Trophoblast cell (in vitro differentiated cells and primary cell): Measurements from ENCODE around the gene WDR77.

Experiments
- DNase-seq, 2 donors: peaks; one replicate each; pipeline ENCODE4 v3.0.0-alpha.2; 2016
- H2AFZ ChIP-seq: 2 replicates; pipeline ENCODE4 v1.6.1; 2013; ENCODE audit warnings: low read length, moderate library complexity, mild to moderate bottlenecking; ENCODE audit not compliant: insufficient read depth, poor library complexity
- H2AK5ac ChIP-seq: 2 replicates; pipeline ENCODE4 v1.6.1; 2013; ENCODE audit warnings: mild to moderate bottlenecking, low read length
- H2BK120ac ChIP-seq: 2 replicates; pipeline ENCODE4 v1.6.1; 2013; ENCODE audit warnings: low read length, mild to moderate bottlenecking, moderate library complexity; ENCODE audit not compliant: insufficient read depth, poor library complexity
- H2BK12ac ChIP-seq: 2 replicates; pipeline ENCODE4 v1.6.1; 2013; ENCODE audit warnings: mild to moderate bottlenecking, low read length, moderate library complexity
- H2BK5ac ChIP-seq: 2 replicates; pipeline ENCODE4 v1.6.1; 2013; ENCODE audit warnings: low read length, low read depth, moderate library complexity, mild to moderate bottlenecking; ENCODE audit not compliant: poor library complexity
- H3K14ac ChIP-seq: 2 replicates; pipeline ENCODE4 v1.6.1; 2013; ENCODE audit warnings: mild to moderate bottlenecking, low read length
- H3K18ac ChIP-seq: 2 replicates; pipeline ENCODE4 v1.6.1; 2013; ENCODE audit warnings: mild to moderate bottlenecking, low read length
- H3K23ac ChIP-seq: 2 replicates; pipeline ENCODE4 v1.6.1; 2013; ENCODE audit warnings: low read length
- H3K27ac ChIP-seq: 2 replicates; pipeline ENCODE4 v1.5.1; 2013; ENCODE audit warnings: low read depth, mild to moderate bottlenecking, inconsistent platforms, low read length, moderate library complexity
- H3K27me3 ChIP-seq: 2 replicates; pipeline ENCODE4 v1.6.1; 2013; ENCODE audit warnings: inconsistent platforms, mild to moderate bottlenecking, low read length, moderate library complexity; ENCODE audit not compliant: insufficient read depth
- H3K36me3 ChIP-seq, 2 experiments: 1 replicate in 1 of 2; 2 replicates in 1 of 2; pipeline ENCODE4 v1.6.1; 2013; ENCODE audit warnings: low read length in 2 of 2, mild to moderate bottlenecking in 2 of 2, moderate library complexity in 1 of 2; ENCODE audit not compliant: insufficient read depth in 2 of 2, control insufficient read depth in 1 of 2
- H3K4ac ChIP-seq: 2 replicates; pipeline ENCODE4 v1.6.1; 2013; ENCODE audit warnings: low read depth, mild to moderate bottlenecking, low read length, moderate library complexity
- H3K4me1 ChIP-seq, 2 experiments: 1 replicate in 1 of 2; 2 replicates in 1 of 2; pipeline ENCODE4 v1.6.1; 2013; ENCODE audit warnings: low read length in 2 of 2, mild to moderate bottlenecking in 2 of 2, moderate library complexity in 1 of 2; ENCODE audit not compliant: insufficient read depth in 2 of 2, control insufficient read depth in 1 of 2
- H3K4me2 ChIP-seq: 2 replicates; pipeline ENCODE4 v1.6.1; 2013; ENCODE audit warnings: inconsistent platforms, mild to moderate bottlenecking, low read length, moderate library complexity
- H3K4me3 ChIP-seq: 2 replicates; pipeline ENCODE4 v1.5.1; 2013; ENCODE audit warnings: mild to moderate bottlenecking, low read depth, low read length, inconsistent platforms
- H3K79me1 ChIP-seq: one replicate; pipeline ENCODE4 v1.6.1; 2013; ENCODE audit warnings: low read length
- H3K79me2 ChIP-seq: 2 replicates; pipeline ENCODE4 v1.6.1; 2013; ENCODE audit warnings: low read length, mild to moderate bottlenecking; ENCODE audit not compliant: control insufficient read depth, insufficient read depth, poor library complexity
- H3K9ac ChIP-seq: 2 replicates; pipeline ENCODE4 v1.6.1; 2013; ENCODE audit warnings: mild to moderate bottlenecking, low read length
- H3K9me3 ChIP-seq: 2 replicates; pipeline ENCODE4 v1.6.1; 2013; ENCODE audit warnings: low read depth, mild to moderate bottlenecking, control low read depth, inconsistent platforms, low read length; ENCODE audit not compliant: insufficient read depth
- H4K12ac ChIP-seq: 2 replicates; pipeline ENCODE4 v1.6.1; 2013; ENCODE audit warnings: low read depth, mild to moderate bottlenecking, low read length, moderate library complexity
- H4K8ac ChIP-seq: 2 replicates; pipeline ENCODE4 v1.6.1; 2013; ENCODE audit warnings: low read depth, mild to moderate bottlenecking, low read length, moderate library complexity
- H4K91ac ChIP-seq: one replicate; pipeline ENCODE4 v1.6.1; 2013; ENCODE audit warnings: low read depth, mild to moderate bottlenecking, low read length, moderate library complexity
- WGBS: extraction: QIAGEN DNeasy Blood & Tissue Kit; methylation state at CpG from one replicate; pipeline ENCODE4 v1.1.7; 2013; ENCODE audit warnings: missing lambda C conversion rate; ENCODE audit not compliant: insufficient read length, insufficient coverage; ENCODE audit errors: extremely low coverage; 5-methylcytosine and 5-hydroxymethylcytosine counted together

The WDR77 gene

DNA sequence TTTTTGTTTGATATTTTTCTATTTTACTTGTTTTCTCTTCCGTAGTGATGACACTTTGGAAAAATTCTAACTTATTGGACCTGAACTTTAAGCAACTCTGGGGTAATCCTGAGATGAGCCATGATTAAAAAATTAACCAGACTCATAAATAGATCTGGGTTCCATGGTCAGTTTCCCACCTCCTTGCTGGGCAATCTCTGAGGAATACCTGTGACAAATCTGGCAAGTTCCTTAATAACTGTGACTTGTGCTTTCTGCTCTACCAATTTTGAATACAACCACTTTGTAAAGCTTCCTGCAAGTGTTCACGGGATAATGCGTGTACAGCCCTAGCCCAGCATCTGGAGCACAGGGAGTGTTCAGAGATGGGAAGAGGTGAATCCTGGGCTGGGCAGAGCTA lies 24.8 kb downstream of the WDR77 start:
- Histone ChIP-seq H3K36me3 (no peaks in the 10 kb centered on the region), H3K4me2 (no peak overlapping the region), H2AK5ac (no peak overlapping the region), H3K23ac (no peak overlapping the region), H4K12ac (no peak overlapping the region), H3K9me3 (no peaks in the 10 kb centered on the region), H2AFZ (no peak overlapping the region), H4K8ac (no peak overlapping the region), H3K27ac (no peak overlapping the region), H2BK120ac (no peak overlapping the region), H3K27me3 (no peaks in the 10 kb centered on the region), H2BK5ac (no peak overlapping the region), H3K18ac (no peak overlapping the region), H3K4ac (no peak overlapping the region), H3K79me2 (no peaks in the 10 kb centered on the region), H3K14ac (no peak overlapping the region), H3K9ac (peak overlapping the region; percentile 23), H4K91ac (no peak overlapping the region), H3K4me1 (peaks cover 11% of the 10 kb centered on the region in 2 experiments), H3K79me1 (peaks cover 2% of the 10 kb centered on the region), H2BK12ac (no peak overlapping the region), H3K4me3 (no peak overlapping the region)
- no CpG with 5 or more reads among the region's 3 CpGs for WGBS
- DNase-seq: no peak

DNA sequence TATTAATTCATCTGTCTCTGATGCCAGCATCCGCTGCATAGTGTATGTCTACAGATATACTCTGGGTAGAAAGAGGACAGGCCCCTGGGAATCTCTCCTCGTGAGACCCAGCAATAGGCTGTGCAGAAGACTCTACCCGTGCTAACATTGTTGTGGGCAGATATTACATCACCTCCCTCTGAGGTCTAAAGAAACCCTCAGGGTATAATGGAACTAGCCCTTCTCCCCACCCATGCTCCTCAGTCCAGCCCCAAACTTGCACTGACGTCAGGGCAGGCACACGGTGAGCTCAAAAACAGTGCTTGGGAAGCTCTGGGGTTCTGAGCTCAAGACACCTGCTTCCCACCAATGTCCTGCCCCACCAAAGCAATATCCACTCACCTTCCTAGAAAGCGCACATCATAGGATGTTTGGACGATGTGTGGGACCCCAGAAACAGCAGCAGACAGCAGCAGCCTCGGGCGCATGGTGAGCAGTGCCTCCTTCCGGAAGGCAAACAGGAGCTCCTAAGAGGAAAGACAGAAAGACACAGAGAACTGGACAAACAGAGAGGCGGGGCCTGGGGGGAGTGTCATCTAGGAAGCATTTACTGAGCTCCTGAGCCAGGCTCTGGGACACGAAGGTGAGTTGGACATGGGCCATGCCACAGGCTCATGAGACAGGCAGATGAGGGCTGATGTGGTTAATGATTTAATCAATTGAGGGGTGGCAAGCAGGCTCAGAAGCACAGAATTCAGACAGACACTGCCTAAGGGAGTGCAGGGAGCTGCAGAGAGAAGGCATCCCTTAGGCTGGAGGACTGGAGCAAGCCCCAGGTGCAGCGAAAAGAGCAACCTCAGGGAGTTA lies 26.3 kb downstream of the WDR77 start:
- no peak overlapping the region for H3K4me2 ChIP-seq
- peak; percentile 21 to 52 for DNase-seq
- no peak overlapping the region for H2BK5ac ChIP-seq
- peaks cover 2% of the 10 kb centered on the region for H3K79me1 ChIP-seq
- no peak overlapping the region for H3K4me3 ChIP-seq
- H3K9ac ChIP-seq: no peak overlapping the region
- no CpG with 5 or more reads among the region's 13 CpGs for WGBS
- H3K79me2 ChIP-seq: no peaks in the 10 kb centered on the region
- no peak overlapping the region for H3K4ac ChIP-seq
- no peak overlapping the region for H2BK120ac ChIP-seq
- no peaks in the 10 kb centered on the region for H3K27me3 ChIP-seq
- H3K18ac ChIP-seq: no peak overlapping the region
- H4K8ac ChIP-seq: no peak overlapping the region
- H3K36me3 ChIP-seq: no peaks in the 10 kb centered on the region
- H3K4me1 ChIP-seq: peaks cover 11 to 12% of the 10 kb centered on the region in 2 experiments
- no peak overlapping the region for H2AK5ac ChIP-seq
- no peak overlapping the region for H4K91ac ChIP-seq
- H4K12ac ChIP-seq: no peak overlapping the region
- H2AFZ ChIP-seq: no peak overlapping the region
- H3K27ac ChIP-seq: peak overlapping the region; percentile 5
- no peak overlapping the region for H3K23ac ChIP-seq
- no peaks in the 10 kb centered on the region for H3K9me3 ChIP-seq
- H2BK12ac ChIP-seq: peak overlapping the region; percentile 29
- H3K14ac ChIP-seq: no peak overlapping the region

DNA sequence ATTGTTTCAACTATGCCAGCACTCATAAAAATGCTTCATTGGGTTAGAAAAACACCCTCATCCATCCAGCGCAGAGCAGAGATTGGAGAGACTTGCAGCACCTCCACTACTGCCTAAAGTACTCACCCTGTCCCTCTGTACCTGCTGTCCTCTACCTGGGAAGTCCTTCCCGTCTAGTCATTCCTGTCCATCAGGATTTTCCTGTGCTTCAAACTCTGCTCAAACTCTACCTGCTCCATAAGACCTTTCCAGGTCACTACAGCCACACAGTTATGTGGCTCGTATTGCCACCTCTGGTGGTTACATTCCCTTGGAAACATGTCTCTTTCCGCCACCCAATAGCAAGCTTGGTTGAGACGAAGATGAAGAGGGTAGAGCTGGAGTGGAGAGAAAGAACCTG lies 28.7 kb downstream of the WDR77 start:
- H3K4me2 ChIP-seq: no peak overlapping the region
- no peak overlapping the region for H3K9ac ChIP-seq
- H2AK5ac ChIP-seq: no peak overlapping the region
- no CpG with 5 or more reads among the region's 5 CpGs for WGBS
- no peak overlapping the region for H3K18ac ChIP-seq
- no peak overlapping the region for H3K4ac ChIP-seq
- no peak overlapping the region for H3K4me3 ChIP-seq
- H4K91ac ChIP-seq: no peak overlapping the region
- H3K23ac ChIP-seq: no peak overlapping the region
- H3K4me1 ChIP-seq: peaks cover 11 to 12% of the 10 kb centered on the region in 2 experiments
- no peak overlapping the region for H3K27ac ChIP-seq
- H4K8ac ChIP-seq: no peak overlapping the region
- no peak overlapping the region for H2BK12ac ChIP-seq
- H3K14ac ChIP-seq: no peak overlapping the region
- DNase-seq: peak in 1 of 2 donors; percentile 56
- peaks cover 2% of the 10 kb centered on the region for H3K79me1 ChIP-seq
- H2AFZ ChIP-seq: no peak overlapping the region
- no peaks in the 10 kb centered on the region for H3K27me3 ChIP-seq
- H3K9me3 ChIP-seq: no peaks in the 10 kb centered on the region
- H2BK120ac ChIP-seq: no peak overlapping the region
- peaks cover 0 to 2% of the 10 kb centered on the region in 2 experiments for H3K36me3 ChIP-seq
- no peak overlapping the region for H2BK5ac ChIP-seq
- no peak overlapping the region for H4K12ac ChIP-seq
- no peaks in the 10 kb centered on the region for H3K79me2 ChIP-seq

DNA sequence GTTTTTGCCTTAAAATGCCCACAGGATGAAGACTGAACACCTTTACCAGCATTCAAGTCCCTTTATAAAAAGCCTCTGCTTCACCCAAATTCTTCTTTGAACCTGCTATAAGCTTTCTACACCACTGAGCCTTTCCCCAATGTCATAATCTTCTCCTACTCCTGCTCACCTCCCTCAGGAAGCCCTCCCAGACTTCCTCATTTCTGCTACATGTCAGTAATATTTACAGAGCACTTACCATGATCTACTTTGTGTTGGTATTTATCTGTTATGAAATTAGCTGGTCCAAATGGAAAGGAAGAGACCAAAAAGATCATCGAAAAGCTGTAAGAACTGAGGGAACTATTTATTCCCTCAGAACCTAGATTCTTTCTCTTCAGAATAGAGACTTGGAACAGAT lies 30.0 kb downstream of the WDR77 start:
- Histone ChIP-seq H3K4me2 (no peak overlapping the region), H2BK120ac (no peak overlapping the region), H4K91ac (no peak overlapping the region), H3K27me3 (no peaks in the 10 kb centered on the region), H3K18ac (no peak overlapping the region), H3K4ac (no peak overlapping the region), H3K4me3 (no peak overlapping the region), H3K36me3 (peaks cover 0 to 6% of the 10 kb centered on the region in 2 experiments), H2AK5ac (no peak overlapping the region), H3K27ac (no peak overlapping the region), H2BK12ac (no peak overlapping the region), H3K4me1 (peaks cover 11 to 12% of the 10 kb centered on the region in 2 experiments), H3K9ac (no peak overlapping the region), H3K9me3 (no peaks in the 10 kb centered on the region), H4K12ac (no peak overlapping the region), H3K23ac (no peak overlapping the region), H3K14ac (no peak overlapping the region), H2BK5ac (no peak overlapping the region), H2AFZ (no peak overlapping the region), H3K79me1 (peaks cover 2% of the 10 kb centered on the region), H4K8ac (no peak overlapping the region), H3K79me2 (no peaks in the 10 kb centered on the region)
- no peak for DNase-seq
- no CpG with 5 or more reads among the region's 1 CpG for WGBS
